H1 (cell line): ENCODE measurements around the gene GNG8. TPM values are rescaled to one million over a fixed set of nuclear protein-coding genes. Genes with fewer than 3 reads are reported as not detected.

Experiments
- RXRA ChIP-seq: IDR thresholded peaks from 2 replicates; pipeline ENCODE4 v1.6.1; 2011; ENCODE audit warnings: low read depth, mild to moderate bottlenecking, low read length, moderate library complexity; ENCODE audit not compliant: insufficient read depth
- SP4 ChIP-seq: IDR thresholded peaks from 2 replicates; pipeline ENCODE4 v1.6.1; 2012; ENCODE audit warnings: low read length, inconsistent platforms
- polyA plus RNA-seq, 7 experiments: library from polyadenylated mRNA; depleted of rRNA in 3 of 7; stranded (reverse) in 5 of 7; unstranded in 2 of 7; fragments of >200 nt in 5 of 7; fragments of 200-250 nt in 2 of 7; gene quantifications; 1 replicate in 5 of 7; 2 replicates in 1 of 7; 4 replicates in 1 of 7; pipeline versions ENCODE4 v1.2.1 to v1.2.3, GENCODE V29; 2011 to 2013; ENCODE audit warnings: missing spikeins in 2 of 7, mixed read lengths in 2 of 7
- total RNA-seq: library from RNA; stranded (reverse); fragmentation: NEBNext Ultra II Directional; extraction: Animal tissue kit (Norgen Biotek cat#: 25700); gene quantifications from 2 replicates; pipeline ENCODE4 v1.2.1, GENCODE V29; 2021
- TF ChIP-seq, protein P1 (sequence below): fragments of 300-600 bp; sonication (generic); IDR thresholded peaks from 2 replicates; pipeline ENCODE4 v1.7.1; 2012; ENCODE audit warnings: low read length, moderate library complexity, mild to moderate bottlenecking, inconsistent platforms; ENCODE audit not compliant: insufficient replicate concordance
- TF ChIP-seq, protein P2 (sequence below), 3 experiments: IDR thresholded peaks; 1 replicate in 2 of 3; 2 replicates in 1 of 3; pipeline versions ENCODE4 v1.5.1 to v1.6.1; 2011; ENCODE audit warnings: low read length in 3 of 3, mild to moderate bottlenecking in 3 of 3, inconsistent platforms in 2 of 3, low read depth in 1 of 3, moderate library complexity in 1 of 3; ENCODE audit not compliant: insufficient read depth in 1 of 3; ENCODE audit errors: control extremely low read depth in 1 of 3
- TF ChIP-seq, protein P3 (sequence below): IDR thresholded peaks from 2 replicates; pipeline ENCODE4 v1.6.1; 2012; ENCODE audit warnings: low read length, inconsistent platforms

The GNG8 gene
- total and polyA plus RNA-seq, 2 of the 8 experiments (the other 6 are each of a cell fraction or from before 2014, with no cell fraction given): not detected

- TF ChIP-seq, protein P1, sequence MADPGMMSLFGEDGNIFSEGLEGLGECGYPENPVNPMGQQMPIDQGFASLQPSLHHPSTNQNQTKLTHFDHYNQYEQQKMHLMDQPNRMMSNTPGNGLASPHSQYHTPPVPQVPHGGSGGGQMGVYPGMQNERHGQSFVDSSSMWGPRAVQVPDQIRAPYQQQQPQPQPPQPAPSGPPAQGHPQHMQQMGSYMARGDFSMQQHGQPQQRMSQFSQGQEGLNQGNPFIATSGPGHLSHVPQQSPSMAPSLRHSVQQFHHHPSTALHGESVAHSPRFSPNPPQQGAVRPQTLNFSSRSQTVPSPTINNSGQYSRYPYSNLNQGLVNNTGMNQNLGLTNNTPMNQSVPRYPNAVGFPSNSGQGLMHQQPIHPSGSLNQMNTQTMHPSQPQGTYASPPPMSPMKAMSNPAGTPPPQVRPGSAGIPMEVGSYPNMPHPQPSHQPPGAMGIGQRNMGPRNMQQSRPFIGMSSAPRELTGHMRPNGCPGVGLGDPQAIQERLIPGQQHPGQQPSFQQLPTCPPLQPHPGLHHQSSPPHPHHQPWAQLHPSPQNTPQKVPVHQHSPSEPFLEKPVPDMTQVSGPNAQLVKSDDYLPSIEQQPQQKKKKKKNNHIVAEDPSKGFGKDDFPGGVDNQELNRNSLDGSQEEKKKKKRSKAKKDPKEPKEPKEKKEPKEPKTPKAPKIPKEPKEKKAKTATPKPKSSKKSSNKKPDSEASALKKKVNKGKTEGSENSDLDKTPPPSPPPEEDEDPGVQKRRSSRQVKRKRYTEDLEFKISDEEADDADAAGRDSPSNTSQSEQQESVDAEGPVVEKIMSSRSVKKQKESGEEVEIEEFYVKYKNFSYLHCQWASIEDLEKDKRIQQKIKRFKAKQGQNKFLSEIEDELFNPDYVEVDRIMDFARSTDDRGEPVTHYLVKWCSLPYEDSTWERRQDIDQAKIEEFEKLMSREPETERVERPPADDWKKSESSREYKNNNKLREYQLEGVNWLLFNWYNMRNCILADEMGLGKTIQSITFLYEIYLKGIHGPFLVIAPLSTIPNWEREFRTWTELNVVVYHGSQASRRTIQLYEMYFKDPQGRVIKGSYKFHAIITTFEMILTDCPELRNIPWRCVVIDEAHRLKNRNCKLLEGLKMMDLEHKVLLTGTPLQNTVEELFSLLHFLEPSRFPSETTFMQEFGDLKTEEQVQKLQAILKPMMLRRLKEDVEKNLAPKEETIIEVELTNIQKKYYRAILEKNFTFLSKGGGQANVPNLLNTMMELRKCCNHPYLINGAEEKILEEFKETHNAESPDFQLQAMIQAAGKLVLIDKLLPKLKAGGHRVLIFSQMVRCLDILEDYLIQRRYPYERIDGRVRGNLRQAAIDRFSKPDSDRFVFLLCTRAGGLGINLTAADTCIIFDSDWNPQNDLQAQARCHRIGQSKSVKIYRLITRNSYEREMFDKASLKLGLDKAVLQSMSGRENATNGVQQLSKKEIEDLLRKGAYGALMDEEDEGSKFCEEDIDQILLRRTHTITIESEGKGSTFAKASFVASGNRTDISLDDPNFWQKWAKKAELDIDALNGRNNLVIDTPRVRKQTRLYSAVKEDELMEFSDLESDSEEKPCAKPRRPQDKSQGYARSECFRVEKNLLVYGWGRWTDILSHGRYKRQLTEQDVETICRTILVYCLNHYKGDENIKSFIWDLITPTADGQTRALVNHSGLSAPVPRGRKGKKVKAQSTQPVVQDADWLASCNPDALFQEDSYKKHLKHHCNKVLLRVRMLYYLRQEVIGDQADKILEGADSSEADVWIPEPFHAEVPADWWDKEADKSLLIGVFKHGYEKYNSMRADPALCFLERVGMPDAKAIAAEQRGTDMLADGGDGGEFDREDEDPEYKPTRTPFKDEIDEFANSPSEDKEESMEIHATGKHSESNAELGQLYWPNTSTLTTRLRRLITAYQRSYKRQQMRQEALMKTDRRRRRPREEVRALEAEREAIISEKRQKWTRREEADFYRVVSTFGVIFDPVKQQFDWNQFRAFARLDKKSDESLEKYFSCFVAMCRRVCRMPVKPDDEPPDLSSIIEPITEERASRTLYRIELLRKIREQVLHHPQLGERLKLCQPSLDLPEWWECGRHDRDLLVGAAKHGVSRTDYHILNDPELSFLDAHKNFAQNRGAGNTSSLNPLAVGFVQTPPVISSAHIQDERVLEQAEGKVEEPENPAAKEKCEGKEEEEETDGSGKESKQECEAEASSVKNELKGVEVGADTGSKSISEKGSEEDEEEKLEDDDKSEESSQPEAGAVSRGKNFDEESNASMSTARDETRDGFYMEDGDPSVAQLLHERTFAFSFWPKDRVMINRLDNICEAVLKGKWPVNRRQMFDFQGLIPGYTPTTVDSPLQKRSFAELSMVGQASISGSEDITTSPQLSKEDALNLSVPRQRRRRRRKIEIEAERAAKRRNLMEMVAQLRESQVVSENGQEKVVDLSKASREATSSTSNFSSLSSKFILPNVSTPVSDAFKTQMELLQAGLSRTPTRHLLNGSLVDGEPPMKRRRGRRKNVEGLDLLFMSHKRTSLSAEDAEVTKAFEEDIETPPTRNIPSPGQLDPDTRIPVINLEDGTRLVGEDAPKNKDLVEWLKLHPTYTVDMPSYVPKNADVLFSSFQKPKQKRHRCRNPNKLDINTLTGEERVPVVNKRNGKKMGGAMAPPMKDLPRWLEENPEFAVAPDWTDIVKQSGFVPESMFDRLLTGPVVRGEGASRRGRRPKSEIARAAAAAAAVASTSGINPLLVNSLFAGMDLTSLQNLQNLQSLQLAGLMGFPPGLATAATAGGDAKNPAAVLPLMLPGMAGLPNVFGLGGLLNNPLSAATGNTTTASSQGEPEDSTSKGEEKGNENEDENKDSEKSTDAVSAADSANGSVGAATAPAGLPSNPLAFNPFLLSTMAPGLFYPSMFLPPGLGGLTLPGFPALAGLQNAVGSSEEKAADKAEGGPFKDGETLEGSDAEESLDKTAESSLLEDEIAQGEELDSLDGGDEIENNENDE: no peak
- no peak for TF ChIP-seq SP4
- TF ChIP-seq, protein P2, sequence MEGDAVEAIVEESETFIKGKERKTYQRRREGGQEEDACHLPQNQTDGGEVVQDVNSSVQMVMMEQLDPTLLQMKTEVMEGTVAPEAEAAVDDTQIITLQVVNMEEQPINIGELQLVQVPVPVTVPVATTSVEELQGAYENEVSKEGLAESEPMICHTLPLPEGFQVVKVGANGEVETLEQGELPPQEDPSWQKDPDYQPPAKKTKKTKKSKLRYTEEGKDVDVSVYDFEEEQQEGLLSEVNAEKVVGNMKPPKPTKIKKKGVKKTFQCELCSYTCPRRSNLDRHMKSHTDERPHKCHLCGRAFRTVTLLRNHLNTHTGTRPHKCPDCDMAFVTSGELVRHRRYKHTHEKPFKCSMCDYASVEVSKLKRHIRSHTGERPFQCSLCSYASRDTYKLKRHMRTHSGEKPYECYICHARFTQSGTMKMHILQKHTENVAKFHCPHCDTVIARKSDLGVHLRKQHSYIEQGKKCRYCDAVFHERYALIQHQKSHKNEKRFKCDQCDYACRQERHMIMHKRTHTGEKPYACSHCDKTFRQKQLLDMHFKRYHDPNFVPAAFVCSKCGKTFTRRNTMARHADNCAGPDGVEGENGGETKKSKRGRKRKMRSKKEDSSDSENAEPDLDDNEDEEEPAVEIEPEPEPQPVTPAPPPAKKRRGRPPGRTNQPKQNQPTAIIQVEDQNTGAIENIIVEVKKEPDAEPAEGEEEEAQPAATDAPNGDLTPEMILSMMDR (IDR thresholded peaks at IDR 0.05; ENCODE audit: control extremely low read depth in 1 of 3, insufficient read depth in 1 of 3, low read depth in 1 of 3, low read length in 3 of 3): no peak
- TF ChIP-seq, protein P3, sequence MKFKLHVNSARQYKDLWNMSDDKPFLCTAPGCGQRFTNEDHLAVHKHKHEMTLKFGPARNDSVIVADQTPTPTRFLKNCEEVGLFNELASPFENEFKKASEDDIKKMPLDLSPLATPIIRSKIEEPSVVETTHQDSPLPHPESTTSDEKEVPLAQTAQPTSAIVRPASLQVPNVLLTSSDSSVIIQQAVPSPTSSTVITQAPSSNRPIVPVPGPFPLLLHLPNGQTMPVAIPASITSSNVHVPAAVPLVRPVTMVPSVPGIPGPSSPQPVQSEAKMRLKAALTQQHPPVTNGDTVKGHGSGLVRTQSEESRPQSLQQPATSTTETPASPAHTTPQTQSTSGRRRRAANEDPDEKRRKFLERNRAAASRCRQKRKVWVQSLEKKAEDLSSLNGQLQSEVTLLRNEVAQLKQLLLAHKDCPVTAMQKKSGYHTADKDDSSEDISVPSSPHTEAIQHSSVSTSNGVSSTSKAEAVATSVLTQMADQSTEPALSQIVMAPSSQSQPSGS: no peak
- no peak for TF ChIP-seq RXRA
These were observed 34.4 kb downstream of the GNG8 start, which contains the start of gene CALM3 (continued) for GRCh38 chr19:46601318-46602224.
